Activated CD4-positive, alpha-beta T cell treated with anti-CD3 and anti-CD28 coated beads, Interleukin-2, amount 50 U/mL, for 48 hours (primary cell): ENCODE data around the gene OPALIN.
A peak's percentile ranks its signal among the peaks of the same experiment; 100 is the strongest.

Source experiments
- DNase-seq, 2 experiments: peaks; one replicate each; pipeline ENCODE4 v3.0.0-alpha.2; 2020

Gene OPALIN, protein sequence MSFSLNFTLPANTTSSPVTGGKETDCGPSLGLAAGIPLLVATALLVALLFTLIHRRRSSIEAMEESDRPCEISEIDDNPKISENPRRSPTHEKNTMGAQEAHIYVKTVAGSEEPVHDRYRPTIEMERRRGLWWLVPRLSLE

DNA sequence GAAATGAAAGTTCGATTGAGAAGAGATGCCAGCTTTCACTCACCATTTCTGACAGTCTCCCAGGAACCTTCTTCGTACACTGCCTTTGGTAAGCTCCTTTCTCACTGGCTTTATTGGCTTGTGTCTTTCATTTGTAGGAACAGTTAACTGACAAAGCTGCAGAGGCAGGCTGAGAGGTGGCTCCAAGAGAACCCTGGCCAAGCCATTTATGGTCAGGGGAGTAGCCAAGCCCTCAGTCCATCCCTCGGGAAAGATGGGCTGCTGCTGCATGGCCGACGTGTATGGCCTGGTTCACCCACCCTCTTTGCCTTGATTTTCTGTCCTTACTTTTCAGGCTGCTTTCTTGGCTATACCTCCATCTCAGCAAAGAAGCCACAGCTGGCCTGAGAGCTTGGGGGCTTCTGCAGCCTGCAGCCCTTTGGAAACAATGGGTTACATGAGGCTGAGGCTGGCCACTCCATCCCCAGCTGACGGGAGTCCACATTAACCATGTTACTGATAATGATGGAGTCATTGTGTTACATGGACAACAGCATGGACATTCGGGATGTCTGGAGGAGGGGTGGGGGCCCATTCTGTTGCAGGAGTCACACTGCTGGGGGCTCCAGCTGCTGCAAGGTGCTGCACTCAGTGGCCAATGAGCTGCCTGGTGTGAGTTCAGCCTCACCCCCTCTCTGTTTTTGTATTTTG, at the start of gene OPALIN:
Gene OPALIN (minus strand): TSS at position 152 of the 690 bp plus-strand sequence. CDS start 106 bp downstream, at position 46.
- DNase-seq, result no peak

- DNase-seq, result no peak
Observed at GRCh38 chr10:96408201-96408600, 49.4 kb upstream of the OPALIN start.

DNA sequence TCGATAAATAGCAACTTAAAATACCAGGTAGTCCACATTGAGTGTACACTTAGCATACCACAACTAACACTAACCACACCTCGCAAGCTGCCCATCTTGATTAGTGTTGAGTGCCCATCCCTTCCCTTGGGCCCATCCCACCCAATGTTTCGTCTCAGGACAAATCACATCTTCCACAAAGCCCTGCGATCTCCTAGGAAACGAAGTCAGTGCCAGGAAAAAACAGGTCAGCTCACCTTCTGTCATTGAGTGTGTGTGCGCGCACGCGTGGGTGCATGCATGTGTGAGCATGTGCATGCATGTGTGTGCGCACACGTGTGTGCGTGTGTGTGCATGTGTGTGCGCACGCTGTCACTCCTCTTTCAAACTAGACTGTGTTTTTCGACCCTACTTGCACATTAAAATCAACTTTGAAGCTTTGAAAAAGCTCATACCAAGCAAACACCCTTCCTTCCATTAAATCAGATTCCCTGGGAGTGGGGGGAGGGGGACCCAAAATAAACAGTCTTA, 48.8 kb upstream of the OPALIN start:
- no peak for DNase-seq

DNA sequence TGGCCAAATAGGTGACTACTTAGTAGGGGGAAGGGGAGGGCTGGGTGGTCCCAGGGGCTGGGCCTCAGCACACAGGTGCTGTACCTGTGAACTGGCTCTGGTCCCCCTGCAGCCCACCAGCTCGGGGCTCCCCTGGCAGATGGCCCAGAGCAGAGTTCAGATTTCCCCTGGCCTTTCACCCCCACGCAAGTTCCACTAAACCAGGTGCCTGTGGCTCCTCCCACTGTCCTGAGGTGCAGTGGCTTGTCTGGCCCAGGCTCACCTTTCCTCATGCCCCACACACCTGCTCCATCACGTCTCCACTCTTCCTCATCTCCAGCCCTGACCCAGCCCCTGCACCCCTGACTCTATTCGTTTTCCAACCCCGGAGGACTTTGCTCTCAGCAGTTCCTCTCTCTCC, 47.3 kb upstream of the OPALIN start:
- DNase-seq, result no peak

DNA sequence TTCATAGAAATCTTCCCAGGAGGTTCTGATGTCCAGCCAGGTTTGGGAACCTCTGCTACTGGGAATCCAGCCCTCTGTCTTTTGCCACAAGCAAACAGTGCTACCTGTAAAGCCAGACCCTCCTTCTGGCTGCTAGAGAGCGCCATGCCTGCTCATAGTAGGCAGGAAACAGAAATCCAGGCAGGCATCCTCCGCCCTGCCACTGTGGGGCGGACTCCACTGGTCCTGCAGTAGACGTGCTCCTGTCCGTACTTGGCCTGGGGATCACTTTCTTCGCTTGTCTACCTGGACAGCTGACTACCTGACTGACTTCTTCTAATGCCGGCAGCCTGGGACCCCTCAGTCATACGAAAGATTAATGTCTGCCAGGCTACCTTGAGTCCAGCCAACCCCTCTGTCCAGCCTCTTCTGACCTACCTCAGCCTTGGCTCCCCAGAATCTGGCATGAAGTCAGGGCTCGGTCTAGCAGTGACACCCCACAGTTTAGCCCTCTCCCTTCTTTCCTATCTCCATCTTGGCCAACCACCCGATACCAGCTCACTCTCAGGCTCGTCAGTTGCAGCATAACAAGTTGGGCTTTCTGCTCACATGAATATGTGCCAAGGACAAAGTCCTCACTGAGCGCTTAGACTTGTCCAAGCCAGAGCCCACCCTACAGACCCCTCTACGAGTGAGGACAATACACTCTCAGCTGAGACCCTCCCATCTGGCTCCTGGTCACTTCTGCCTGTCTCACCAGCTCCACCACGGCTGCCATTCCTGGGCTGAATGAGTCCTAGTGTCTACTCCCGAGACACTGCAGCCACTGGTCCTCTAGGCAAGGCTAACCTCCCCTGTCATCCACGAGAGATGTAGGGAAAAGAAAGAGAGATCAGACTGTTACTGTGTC, 43.9 kb upstream of the OPALIN start:
- DNase-seq, result no peak

DNA sequence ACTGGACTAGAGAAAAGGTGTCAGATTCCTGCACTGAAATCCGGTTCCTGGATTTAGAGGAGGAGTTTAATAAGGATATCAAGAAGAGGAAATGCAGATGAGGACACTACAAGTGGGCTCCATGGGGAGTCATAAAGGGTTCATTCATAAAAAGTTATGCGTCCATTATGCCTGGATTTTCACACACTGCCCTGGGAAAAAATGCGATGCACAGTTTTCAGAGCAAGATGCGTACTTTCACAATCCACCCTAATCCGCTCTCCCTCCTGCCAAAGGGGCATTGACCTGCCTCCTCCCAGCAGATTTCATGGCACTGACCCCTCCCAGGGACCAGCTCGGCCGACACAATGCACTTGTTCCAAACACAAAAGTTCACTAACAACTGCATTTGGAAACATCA, 42.2 kb upstream of the OPALIN start:
- DNase-seq, result no peak

GRCh38 chr10:96400465-96400864, 41.7 kb upstream of the OPALIN start:
- no peak for DNase-seq

DNA sequence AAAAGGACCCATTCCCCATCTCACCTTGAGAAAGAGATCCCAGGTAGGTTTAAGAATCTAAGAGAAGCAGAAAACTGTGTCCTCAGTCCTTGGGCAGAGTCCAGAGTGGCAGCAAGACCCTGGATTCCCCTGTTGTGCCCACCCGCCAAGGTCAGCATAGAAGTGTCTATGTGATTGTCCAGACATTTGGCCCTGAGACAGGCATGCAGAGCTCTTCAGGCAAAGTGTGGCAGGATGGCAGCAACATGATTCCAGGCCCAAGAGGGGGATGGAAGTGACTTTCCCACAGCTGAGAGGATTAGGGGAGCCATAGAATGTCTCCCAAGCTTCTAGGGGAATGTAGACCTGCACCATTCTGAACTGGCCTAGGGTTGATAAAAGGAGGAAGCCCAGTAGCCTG, 39.1 kb upstream of the OPALIN start:
- DNase-seq, result no peak

GRCh38 chr10:96395931-96396877, 37.4 kb upstream of the OPALIN start:
- peak; percentile 60 to 69 for DNase-seq

DNA sequence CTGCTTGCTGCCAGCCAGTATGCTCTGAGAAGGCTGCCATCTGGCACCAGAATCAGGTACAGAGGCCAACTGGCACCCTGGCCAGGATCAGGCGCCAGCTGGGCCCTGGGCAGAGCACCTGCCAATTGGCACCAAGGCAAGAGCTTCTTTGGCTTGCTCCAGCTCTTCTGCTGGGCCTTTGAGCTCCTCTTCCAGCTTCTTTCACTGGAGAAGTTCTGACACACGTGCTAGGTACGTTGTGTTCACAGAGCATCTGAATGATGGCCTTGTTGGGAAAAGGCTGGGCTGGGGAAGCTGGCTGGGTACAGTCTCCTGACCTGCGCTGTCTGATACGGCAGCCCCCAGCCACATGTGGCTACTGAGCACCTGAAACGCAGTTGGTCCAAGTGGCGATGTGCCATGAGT, 31.7 kb upstream of the OPALIN start:
- no peak for DNase-seq

DNA sequence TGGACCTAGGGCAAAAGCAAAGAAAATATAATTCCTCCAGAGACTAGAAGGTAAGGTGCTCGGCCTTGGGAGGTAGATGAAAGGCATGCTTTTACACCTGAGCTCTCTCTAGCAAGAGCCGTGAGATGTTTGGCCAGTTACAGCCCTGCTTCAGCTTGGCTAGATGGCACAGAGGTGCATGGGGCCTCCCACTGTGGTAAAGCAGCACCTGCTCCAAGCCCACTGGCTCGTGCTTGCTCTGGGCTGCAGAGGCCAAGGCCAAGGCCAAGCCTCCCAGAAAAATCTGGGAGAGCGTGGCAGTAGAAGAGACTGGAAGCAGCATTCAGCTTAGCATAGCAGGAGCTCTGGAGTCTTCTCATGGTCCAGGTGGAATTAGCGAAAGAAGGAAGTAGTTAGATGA, 31.0 kb upstream of the OPALIN start:
- DNase-seq, result no peak

- DNase-seq, result no peak
Observed at GRCh38 chr10:96387601-96388000, 28.8 kb upstream of the OPALIN start.

DNA sequence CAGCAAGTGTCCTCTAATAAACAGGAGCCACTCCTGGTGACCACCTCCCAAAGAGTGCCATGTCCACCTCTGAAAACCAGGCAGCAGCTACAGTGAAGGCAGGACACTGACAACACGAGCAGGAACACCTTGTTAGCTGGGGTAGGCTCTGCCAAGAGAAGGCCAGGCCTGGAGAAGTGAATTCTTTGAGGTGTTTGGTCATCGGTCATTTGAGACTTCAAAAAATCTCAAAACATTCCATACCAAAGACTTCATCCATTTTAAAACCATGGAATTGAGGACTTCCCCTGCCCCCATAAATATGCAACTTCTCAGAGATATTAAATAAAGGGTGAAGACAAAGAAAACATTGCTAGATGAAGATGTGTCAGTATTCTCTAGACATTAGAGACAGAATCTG, 28.4 kb upstream of the OPALIN start:
- DNase-seq, result no peak

DNA sequence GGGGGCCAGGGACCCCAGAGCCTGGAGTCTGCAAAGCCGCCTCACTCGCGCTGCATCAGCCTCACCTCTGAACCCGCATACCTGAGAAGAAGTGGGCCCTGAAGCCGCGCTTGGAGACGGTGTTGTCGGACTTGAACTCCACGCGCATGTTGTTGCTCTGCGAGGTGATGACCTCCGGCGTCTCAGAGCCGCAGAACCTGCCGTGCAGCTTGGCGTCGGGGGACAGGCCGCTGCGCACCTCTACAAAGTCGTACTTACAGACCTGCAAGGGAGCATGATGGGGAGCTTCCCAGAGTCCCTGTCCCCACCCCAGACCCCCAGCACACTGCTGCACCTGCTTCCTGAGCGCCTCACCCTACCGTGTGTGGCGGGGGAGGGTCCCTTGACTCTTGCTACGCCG, 25.7 kb upstream of the OPALIN start:
- DNase-seq, result no peak

DNA sequence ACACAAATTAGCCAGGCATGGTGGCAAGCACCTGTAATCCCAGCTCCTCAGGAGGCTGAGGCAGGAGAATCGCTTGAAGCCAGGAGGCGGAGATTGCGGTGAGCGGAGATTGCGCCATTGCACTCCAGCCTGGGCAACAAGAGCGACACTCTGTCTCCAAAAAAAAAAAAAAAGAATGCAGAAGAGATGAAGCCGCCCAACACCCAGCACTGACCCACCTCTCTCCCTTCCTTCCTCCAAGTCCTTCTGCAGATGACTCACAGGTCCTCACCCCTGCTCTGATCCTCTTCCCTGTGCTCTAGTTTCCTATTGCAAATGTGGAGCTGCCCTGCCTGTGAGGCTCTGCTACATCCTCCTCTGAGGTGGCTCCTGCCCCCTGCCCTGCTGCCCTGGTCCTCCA, 22.0 kb upstream of the OPALIN start:
- no peak for DNase-seq

DNA sequence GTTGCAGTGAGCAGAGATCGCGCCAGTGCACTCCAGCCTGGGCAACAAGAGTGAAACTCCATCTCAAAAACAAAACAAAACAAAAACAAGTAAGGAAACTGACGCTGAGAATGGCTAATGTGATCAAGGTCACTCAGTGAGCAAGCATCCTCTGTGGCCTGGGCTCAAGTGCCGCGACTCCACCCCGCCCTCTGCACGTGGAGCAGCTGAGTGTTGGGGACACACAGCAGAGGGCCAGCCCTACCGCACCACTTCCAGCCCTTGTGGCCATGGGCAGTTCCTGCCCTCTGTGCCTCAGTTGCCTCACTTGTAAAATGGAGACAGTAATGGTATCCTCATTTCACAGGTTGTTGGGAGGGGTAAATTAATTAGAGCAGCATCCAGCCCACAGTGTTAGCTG, 21.0 kb upstream of the OPALIN start:
- DNase-seq, result no peak

DNA sequence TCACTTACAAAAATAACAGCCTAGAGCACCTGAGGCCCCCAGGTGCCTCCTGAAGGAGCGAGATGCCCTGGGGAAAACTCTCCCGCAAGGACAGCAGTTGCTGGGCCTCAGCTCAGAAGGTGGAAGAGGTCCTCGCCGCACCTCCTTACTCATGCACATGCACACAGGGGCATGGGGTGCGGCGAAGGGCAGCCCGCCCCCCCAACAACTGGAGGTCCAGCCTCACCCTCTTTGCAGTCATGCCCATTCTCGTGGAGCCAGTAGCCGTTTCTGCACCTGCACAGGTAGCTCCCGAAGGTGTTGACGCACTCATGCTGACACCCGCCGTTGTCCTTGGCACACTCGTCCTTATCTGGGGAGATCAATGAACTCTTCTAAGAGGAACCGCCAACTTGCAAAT, 19.9 kb upstream of the OPALIN start:
- no peak for DNase-seq

GRCh38 chr10:96377816-96378294, 19.1 kb upstream of the OPALIN start:
- DNase-seq, result no peak

DNA sequence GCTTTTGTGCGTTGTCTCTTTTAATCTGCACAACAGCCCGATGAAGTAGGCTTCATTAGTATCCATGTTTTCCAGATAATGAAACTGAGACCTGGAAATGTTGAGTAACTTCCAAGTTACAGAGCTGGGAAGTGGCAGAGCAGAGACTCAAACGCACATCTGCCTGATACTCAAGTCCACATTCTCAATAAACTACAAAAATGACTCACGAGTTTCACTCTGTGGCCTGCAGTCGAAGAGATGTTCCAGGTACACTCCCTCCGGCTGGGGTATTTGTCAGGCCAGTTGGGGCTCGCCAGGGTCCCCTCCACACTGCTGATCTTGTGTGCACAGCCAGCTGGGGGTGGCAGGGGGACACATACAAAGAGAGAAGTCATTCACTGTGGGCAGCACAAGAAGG, 17.7 kb upstream of the OPALIN start:
- DNase-seq, result no peak

- DNase-seq, result peak; percentile 83 to 88
Observed at GRCh38 chr10:96374985-96375830, 16.4 kb upstream of the OPALIN start.

DNA sequence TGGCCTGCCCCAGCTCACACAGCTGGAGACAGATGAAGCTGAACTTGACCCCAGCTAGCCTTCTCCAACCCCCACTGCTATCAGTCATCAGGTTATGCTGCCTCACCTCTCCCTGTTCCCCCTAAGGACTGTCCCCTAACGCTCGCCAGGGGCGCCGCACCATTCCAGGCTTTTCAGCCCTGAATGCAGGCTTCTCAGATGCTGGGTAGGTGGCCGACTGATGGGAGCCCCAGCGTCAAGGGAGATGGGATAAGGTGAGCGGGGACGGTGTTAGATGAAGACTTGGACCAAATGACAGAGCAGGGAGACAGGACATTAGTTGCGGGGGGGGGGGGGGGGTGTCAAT, 15.8 kb upstream of the OPALIN start:
- DNase-seq, result no peak

- DNase-seq, result no peak
Observed at GRCh38 chr10:96374004-96374403, 15.2 kb upstream of the OPALIN start.
